ENCODE results near the gene SLC35F1.

DNA sequence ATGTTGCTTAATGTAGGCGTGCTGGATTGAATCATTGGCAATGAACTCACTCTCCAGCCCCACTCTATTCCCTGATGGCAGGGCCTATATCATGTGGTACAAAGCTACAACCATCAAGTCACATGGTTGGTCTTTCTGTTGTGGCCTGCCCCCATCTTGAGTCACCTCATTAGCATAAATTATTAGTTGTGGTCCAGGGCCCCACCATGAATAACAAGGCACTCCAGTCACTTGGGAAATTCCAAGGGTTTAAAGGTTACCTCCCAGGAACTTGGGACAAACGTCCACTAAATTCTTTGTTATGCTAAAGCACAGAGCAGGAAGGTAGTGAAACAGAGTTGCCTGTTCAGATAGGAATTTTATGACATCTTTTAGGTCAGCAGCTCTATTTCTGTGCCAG, 193.7 kb downstream of the SLC35F1 start:
- no peak for TF ChIP-seq CTCF (conservative IDR thresholded peaks at IDR 0.05 in 1 of 2, IDR thresholded peaks at IDR 0.05 in 1 of 2; ENCODE audit: low read depth in 1 of 2, low read length in 2 of 2)
- TF ChIP-seq EZH2 (IDR thresholded peaks at IDR 0.05; ENCODE audit: low read length, missing control alignments): no peak
